ENCODE measurements around the gene ERC1. TPM values are rescaled to one million over a fixed set of nuclear protein-coding genes. Genes with fewer than 3 reads are reported as not detected.

The ERC1 gene
- total RNA-seq, 1 donor from 2014 or later: 82.2 TPM

GRCh38 chr12:1083151-1083888, 92.3 kb downstream of the ERC1 start:
- Mint-ChIP-seq H3K4me3 (ENCODE audit: unreplicated experiment) (peak overlapping the region; percentile 78), H3K27me3 (ENCODE audit: unreplicated experiment) (no peaks in the 10 kb centered on the region), H3K27ac (ENCODE audit: unreplicated experiment) (peak overlapping the region; percentile 91), H3K9me3 (ENCODE audit: unreplicated experiment) (no peaks in the 10 kb centered on the region), H3K4me1 (ENCODE audit: low read depth, unreplicated experiment) (peaks cover 15% of the 10 kb centered on the region), H3K36me3 (ENCODE audit: unreplicated experiment) (peaks cover 4% of the 10 kb centered on the region)
- TF ChIP-seq CTCF (IDR thresholded peaks at IDR 0.05; ENCODE audit: partially characterized antibody, unreplicated experiment): no peak
- peak; percentile 35 for DNase-seq

- H3K9me3 Mint-ChIP-seq (ENCODE audit: unreplicated experiment): no peaks in the 10 kb centered on the region
- peak overlapping the region; percentile 78 for H3K4me3 Mint-ChIP-seq (ENCODE audit: unreplicated experiment)
- H3K27me3 Mint-ChIP-seq (ENCODE audit: unreplicated experiment): no peaks in the 10 kb centered on the region
- peak overlapping the region; percentile 91 for H3K27ac Mint-ChIP-seq (ENCODE audit: unreplicated experiment)
- H3K4me1 Mint-ChIP-seq (ENCODE audit: low read depth, unreplicated experiment): peaks cover 15% of the 10 kb centered on the region
- DNase-seq: no peak
- TF ChIP-seq CTCF (IDR thresholded peaks at IDR 0.05; ENCODE audit: partially characterized antibody, unreplicated experiment): no peak
- H3K36me3 Mint-ChIP-seq (ENCODE audit: unreplicated experiment): peaks cover 4% of the 10 kb centered on the region
These were observed 92.9 kb downstream of the ERC1 start for GRCh38 chr12:1083889-1084262.

GRCh38 chr12:1091350-1091749, 100.3 kb downstream of the ERC1 start:
- peaks cover 5% of the 10 kb centered on the region for H3K4me1 Mint-ChIP-seq (ENCODE audit: low read depth, unreplicated experiment)
- no peaks in the 10 kb centered on the region for H3K36me3 Mint-ChIP-seq (ENCODE audit: unreplicated experiment)
- no peaks in the 10 kb centered on the region for H3K27me3 Mint-ChIP-seq (ENCODE audit: unreplicated experiment)
- DNase-seq: no peak
- no peak overlapping the region for H3K27ac Mint-ChIP-seq (ENCODE audit: unreplicated experiment)
- no peaks in the 10 kb centered on the region for H3K9me3 Mint-ChIP-seq (ENCODE audit: unreplicated experiment)
- no peak for TF ChIP-seq CTCF (IDR thresholded peaks at IDR 0.05; ENCODE audit: partially characterized antibody, unreplicated experiment)
- no peak overlapping the region for H3K4me3 Mint-ChIP-seq (ENCODE audit: unreplicated experiment)

- Mint-ChIP-seq H3K27ac (ENCODE audit: unreplicated experiment) (no peak overlapping the region), H3K36me3 (ENCODE audit: unreplicated experiment) (no peaks in the 10 kb centered on the region), H3K27me3 (ENCODE audit: unreplicated experiment) (no peaks in the 10 kb centered on the region), H3K9me3 (ENCODE audit: unreplicated experiment) (no peaks in the 10 kb centered on the region), H3K4me1 (ENCODE audit: low read depth, unreplicated experiment) (peaks cover 5% of the 10 kb centered on the region), H3K4me3 (ENCODE audit: unreplicated experiment) (no peak overlapping the region)
- no peak for DNase-seq
- TF ChIP-seq CTCF (IDR thresholded peaks at IDR 0.05; ENCODE audit: partially characterized antibody, unreplicated experiment): peak; percentile 76
These were observed 102.2 kb downstream of the ERC1 start for GRCh38 chr12:1093166-1093751.

GRCh38 chr12:1094714-1095113, 103.7 kb downstream of the ERC1 start:
- Mint-ChIP-seq H3K36me3 (ENCODE audit: unreplicated experiment) (no peaks in the 10 kb centered on the region), H3K4me1 (ENCODE audit: low read depth, unreplicated experiment) (peaks cover 9% of the 10 kb centered on the region), H3K4me3 (ENCODE audit: unreplicated experiment) (no peak overlapping the region), H3K27ac (ENCODE audit: unreplicated experiment) (no peak overlapping the region), H3K9me3 (ENCODE audit: unreplicated experiment) (no peaks in the 10 kb centered on the region), H3K27me3 (ENCODE audit: unreplicated experiment) (no peaks in the 10 kb centered on the region)
- no peak for DNase-seq
- TF ChIP-seq CTCF (IDR thresholded peaks at IDR 0.05; ENCODE audit: partially characterized antibody, unreplicated experiment): no peak

All from glutamatergic neuron (in vitro differentiated cells).